ENCODE measurements around the gene ACOT6.

Gene ACOT6

DNA sequence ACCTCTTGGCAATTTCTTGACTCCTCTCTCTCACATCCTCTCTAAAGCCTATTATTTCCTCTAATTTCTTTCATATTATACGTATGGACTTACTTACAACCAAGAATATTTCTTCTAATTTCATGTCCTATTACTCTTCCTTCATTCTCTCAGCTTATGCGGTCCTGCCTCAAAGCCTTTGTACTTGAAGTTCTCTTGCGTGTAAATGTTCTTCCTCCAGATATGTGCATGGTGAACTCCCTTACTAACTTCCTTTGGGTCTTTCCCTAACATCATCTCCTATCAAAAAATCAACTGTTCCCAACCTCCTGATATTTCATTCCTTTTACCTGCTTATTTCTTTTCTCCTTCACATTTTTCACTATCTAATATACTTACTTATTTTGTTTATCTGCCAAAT, 55.5 kb downstream of the ACOT6 start:
- no peak for TF ChIP-seq CTCF (IDR thresholded peaks at IDR 0.05; ENCODE audit: low read depth, low read length, missing control alignments)
- no peak for DNase-seq (ENCODE audit: low read depth)
- no peak overlapping the region for H3K4me3 ChIP-seq (ENCODE audit: low read depth, low read length)
- in situ Hi-C loops (cut with HindIII; ENCODE audit: low sequenced_read_pairs) = no loop called here

Measured in astrocyte of the cerebellum (primary cell).